Heart left ventricle (tissue), 13 donors: ENCODE measurements around the gene KCNJ18.
"Not testable (repeated sequence)": the region's sequence is repeated elsewhere in the genome, so short reads cannot be mapped to it uniquely, and the experiment has no call there.

Experiments
- POLR2A ChIP-seq, 2 donors: fragments of 450-650 bp; IDR thresholded peaks; one replicate each; pipeline ENCODE4 v1.6.1; 2017; ENCODE audit warnings: antibody characterized with exemption in 2 of 2, mild to moderate bottlenecking in 2 of 2, moderate library complexity in 2 of 2
- TF ChIP-seq, protein P1 (sequence below), 12 donors: fragments of 200-600 bp; sonication (generic) in 4 of 12; IDR thresholded peaks; one replicate each; pipeline versions ENCODE4 v1.5.0 to v1.8.0; 2018 to 2022; ENCODE audit warnings: antibody characterized with exemption in 12 of 12, mild to moderate bottlenecking in 5 of 12
- donor health status: ischemic (EF 13 %, LVEDD 7.1; RV severe dilation, severe dysfunction).
- donor health status: DM: no; HTN: yes; CAD: no.
- donor health status: DM: no; HTN: no; CAD: no.
- donor health status: ischemic (EF 25% LVEDD 6.9; RV normal size, moderate dysfunction).
- donor health status: ischemic (EF 25% LVEDD 5.7; RV mildly dilated, moderate dysfunction).
- donor health status: ischemic (EF 35%, LVEDD 5.7; RV mildly dilated, moderate dysfunction).
- donor health status: nonischemic (EF 11% LVEDD 7.7; RV severe dilation, severe dysfunction).
- donor health status: DM: yes; HTN: yes; CAD: no.
- donor health status: PGD.
- donor health status: ischemic (EF 29% LVEDD 5.4; RV normal size, mild dysfunction).
- donor health status: nonischemic (EF 23%, LVEDD 6.1; RV moderate dilation, normal function).

DNA sequence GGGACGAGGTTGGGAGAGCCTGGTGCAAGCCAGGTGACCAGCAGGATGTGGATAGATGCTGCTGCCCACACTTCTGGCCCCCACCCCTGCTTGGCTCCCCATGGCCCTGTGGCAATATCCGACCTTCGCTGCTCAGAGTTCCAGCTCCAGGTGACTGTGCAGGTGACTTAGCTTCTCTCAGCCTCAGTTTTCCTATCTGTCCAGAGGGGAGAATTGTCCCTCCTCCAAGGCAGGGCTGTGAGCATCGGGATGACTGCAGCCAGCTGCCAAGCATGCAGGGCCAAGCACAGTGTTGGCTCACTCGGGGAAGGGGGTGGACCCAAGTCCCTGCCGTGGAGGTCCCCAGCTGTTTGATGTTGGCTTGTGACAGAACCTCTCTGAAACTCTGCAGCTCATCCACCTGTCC is 1.1 kb downstream of the KCNJ18 start:
- TF ChIP-seq, protein P1, sequence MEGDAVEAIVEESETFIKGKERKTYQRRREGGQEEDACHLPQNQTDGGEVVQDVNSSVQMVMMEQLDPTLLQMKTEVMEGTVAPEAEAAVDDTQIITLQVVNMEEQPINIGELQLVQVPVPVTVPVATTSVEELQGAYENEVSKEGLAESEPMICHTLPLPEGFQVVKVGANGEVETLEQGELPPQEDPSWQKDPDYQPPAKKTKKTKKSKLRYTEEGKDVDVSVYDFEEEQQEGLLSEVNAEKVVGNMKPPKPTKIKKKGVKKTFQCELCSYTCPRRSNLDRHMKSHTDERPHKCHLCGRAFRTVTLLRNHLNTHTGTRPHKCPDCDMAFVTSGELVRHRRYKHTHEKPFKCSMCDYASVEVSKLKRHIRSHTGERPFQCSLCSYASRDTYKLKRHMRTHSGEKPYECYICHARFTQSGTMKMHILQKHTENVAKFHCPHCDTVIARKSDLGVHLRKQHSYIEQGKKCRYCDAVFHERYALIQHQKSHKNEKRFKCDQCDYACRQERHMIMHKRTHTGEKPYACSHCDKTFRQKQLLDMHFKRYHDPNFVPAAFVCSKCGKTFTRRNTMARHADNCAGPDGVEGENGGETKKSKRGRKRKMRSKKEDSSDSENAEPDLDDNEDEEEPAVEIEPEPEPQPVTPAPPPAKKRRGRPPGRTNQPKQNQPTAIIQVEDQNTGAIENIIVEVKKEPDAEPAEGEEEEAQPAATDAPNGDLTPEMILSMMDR (IDR thresholded peaks at IDR 0.05): not testable (repeated sequence)
- TF ChIP-seq POLR2A (IDR thresholded peaks at IDR 0.05): not testable (repeated sequence)
